Stromal cell of bone marrow (primary cell): ENCODE data around the gene CMIP.
"Not testable (repeated sequence)": the region's sequence is repeated elsewhere in the genome, so short reads cannot be mapped to it uniquely, and the experiment has no call there.

Source experiments
- DNase-seq: peaks from one replicate; pipeline ENCODE4 v3.0.0-alpha.2; 2012; ENCODE audit warnings: low read depth

Gene CMIP

GRCh38 chr16:81517629-81518438 is 73.2 kb downstream of the CMIP start:
- no peak for DNase-seq

GRCh38 chr16:81518439-81518757 is 73.8 kb downstream of the CMIP start:
- DNase-seq, result no peak

- no peak for DNase-seq
These were observed 74.9 kb downstream of the CMIP start for GRCh38 chr16:81519301-81520150.

- no peak for DNase-seq
These were observed 75.5 kb downstream of the CMIP start for GRCh38 chr16:81520151-81520470.

GRCh38 chr16:81520560-81521135 is 76.0 kb downstream of the CMIP start:
- DNase-seq, result no peak

GRCh38 chr16:81521141-81521626 is 76.6 kb downstream of the CMIP start:
- no peak for DNase-seq

- DNase-seq, result no peak
These were observed 77.6 kb downstream of the CMIP start for GRCh38 chr16:81522108-81522701.

GRCh38 chr16:81522851-81523250 is 78.2 kb downstream of the CMIP start:
- DNase-seq, result not testable (repeated sequence)

- peak; percentile 51 for DNase-seq
These were observed 78.9 kb downstream of the CMIP start for GRCh38 chr16:81523387-81524115.

GRCh38 chr16:81524382-81524781 is 79.8 kb downstream of the CMIP start:
- no peak for DNase-seq

- DNase-seq, result not testable (repeated sequence)
These were observed 80.3 kb downstream of the CMIP start for GRCh38 chr16:81524885-81525284.

GRCh38 chr16:81526199-81526598 is 81.6 kb downstream of the CMIP start:
- DNase-seq, result no peak

- DNase-seq, result peak; percentile 39
These were observed 82.3 kb downstream of the CMIP start for GRCh38 chr16:81526935-81527334.

- no peak for DNase-seq
These were observed 83.0 kb downstream of the CMIP start for GRCh38 chr16:81527477-81528178.

GRCh38 chr16:81528256-81528655 is 83.6 kb downstream of the CMIP start:
- DNase-seq, result no peak

GRCh38 chr16:81530296-81530721 is 85.7 kb downstream of the CMIP start:
- no peak for DNase-seq

- no peak for DNase-seq
These were observed 86.2 kb downstream of the CMIP start for GRCh38 chr16:81530814-81531213.

GRCh38 chr16:81531419-81531821 is 86.8 kb downstream of the CMIP start:
- DNase-seq, result no peak

GRCh38 chr16:81532491-81533174 is 88.0 kb downstream of the CMIP start:
- no peak for DNase-seq

- no peak for DNase-seq
These were observed 88.5 kb downstream of the CMIP start for GRCh38 chr16:81533175-81533507.
